Neuronal stem cell (in vitro differentiated cells): ENCODE results near the gene COL11A2.

Experiments
- DNase-seq: peaks from one replicate; pipeline ENCODE4 v3.0.0-alpha.2; 2013; ENCODE audit warnings: low spot score
- H2AFZ ChIP-seq: one replicate; pipeline ENCODE4 v1.6.1; 2013; ENCODE audit warnings: mild to moderate bottlenecking, low read length, inconsistent platforms
- H2AK5ac ChIP-seq: 2 replicates; pipeline ENCODE4 v1.6.1; 2013; ENCODE audit warnings: low read depth, mild to moderate bottlenecking, inconsistent platforms, low read length, moderate library complexity, mixed read lengths
- H2BK120ac ChIP-seq: 2 replicates; pipeline ENCODE4 v1.6.1; 2013; ENCODE audit warnings: low read depth, mild to moderate bottlenecking, inconsistent platforms, low read length, moderate library complexity, mixed read lengths
- H2BK12ac ChIP-seq: one replicate; pipeline ENCODE4 v1.6.1; 2013; ENCODE audit warnings: low read length, inconsistent platforms
- H2BK15ac ChIP-seq: 2 replicates; pipeline ENCODE4 v1.6.1; 2013; ENCODE audit warnings: mild to moderate bottlenecking, low read length, inconsistent platforms, mixed read lengths
- H2BK5ac ChIP-seq: one replicate; pipeline ENCODE4 v1.6.1; 2013; ENCODE audit warnings: inconsistent platforms, mild to moderate bottlenecking, low read length, moderate library complexity
- H3K14ac ChIP-seq: one replicate; pipeline ENCODE4 v1.6.1; 2013; ENCODE audit warnings: low read length, inconsistent platforms
- H3K18ac ChIP-seq: 2 replicates; pipeline ENCODE4 v1.6.1; 2013; ENCODE audit warnings: low read length, inconsistent platforms
- H3K23ac ChIP-seq: 2 replicates; pipeline ENCODE4 v1.6.1; 2013; ENCODE audit warnings: low read depth, mild to moderate bottlenecking, mixed read lengths, low read length, inconsistent platforms; ENCODE audit not compliant: poor library complexity
- H3K27ac ChIP-seq: replicated peaks from 3 replicates; pipeline ENCODE4 v1.5.1; 2013; ENCODE audit warnings: low read length, inconsistent platforms
- H3K27me3 ChIP-seq, 3 experiments: 2 replicates each; pipeline ENCODE4 v1.6.1; 2013; ENCODE audit warnings: low read length in 3 of 3, mild to moderate bottlenecking in 2 of 3, inconsistent platforms in 1 of 3, low read depth in 1 of 3, mixed read lengths in 1 of 3, moderate library complexity in 1 of 3; ENCODE audit not compliant: control insufficient read depth in 3 of 3, insufficient read depth in 3 of 3
- H3K36me3 ChIP-seq, 2 donors: replicated peaks in 1 of 2; 2 replicates each; pipeline ENCODE4 v1.6.1; 2013; ENCODE audit warnings: low read length in 2 of 2; ENCODE audit not compliant: control insufficient read depth in 2 of 2, insufficient read depth in 2 of 2
- H3K4ac ChIP-seq: 2 replicates; pipeline ENCODE4 v1.6.1; 2013; ENCODE audit warnings: inconsistent platforms, mild to moderate bottlenecking, low read length, moderate library complexity
- H3K4me1 ChIP-seq, 2 donors: 1 replicate in 1 of 2; 2 replicates in 1 of 2; pipeline ENCODE4 v1.6.1; 2013; ENCODE audit warnings: low read length in 2 of 2, low read depth in 1 of 2; ENCODE audit not compliant: control insufficient read depth in 2 of 2, insufficient read depth in 1 of 2
- H3K4me2 ChIP-seq: one replicate; pipeline ENCODE4 v1.6.1; 2013; ENCODE audit warnings: mild to moderate bottlenecking, low read length, inconsistent platforms; ENCODE audit not compliant: insufficient read depth, poor library complexity, severe bottlenecking
- H3K4me3 ChIP-seq, 2 donors: 2 replicates each; pipeline ENCODE4 v1.5.1; 2013; ENCODE audit warnings: low read length in 2 of 2, mild to moderate bottlenecking in 2 of 2, inconsistent platforms in 1 of 2, moderate library complexity in 1 of 2
- H3K79me1 ChIP-seq: one replicate; pipeline ENCODE4 v1.6.1; 2013; ENCODE audit warnings: low read depth, mild to moderate bottlenecking, inconsistent platforms, low read length, moderate library complexity
- H3K9ac ChIP-seq: one replicate; pipeline ENCODE4 v1.6.1; 2013; ENCODE audit warnings: mild to moderate bottlenecking, low read depth, low read length, inconsistent platforms; ENCODE audit not compliant: poor library complexity
- H3K9me3 ChIP-seq, 2 donors: replicated peaks in 1 of 2; 2 replicates each; pipeline versions ENCODE3 to v1.6.1; 2013; ENCODE audit warnings: low read length in 2 of 2, mild to moderate bottlenecking in 2 of 2, inconsistent platforms in 1 of 2, low read depth in 1 of 2, mixed read lengths in 1 of 2, moderate library complexity in 1 of 2; ENCODE audit not compliant: control insufficient read depth in 2 of 2, insufficient read depth in 1 of 2
- H4K8ac ChIP-seq: one replicate; pipeline ENCODE4 v1.6.1; 2013; ENCODE audit warnings: low read depth, mild to moderate bottlenecking, inconsistent platforms, low read length, moderate library complexity
- H4K91ac ChIP-seq: one replicate; pipeline ENCODE4 v1.6.1; 2013; ENCODE audit warnings: low read length, low read depth, mild to moderate bottlenecking, inconsistent platforms; ENCODE audit not compliant: poor library complexity
- WGBS, 2 donors: extraction: QIAGEN DNeasy Blood & Tissue Kit; methylation state at CpG; one replicate each; pipeline ENCODE4 v1.1.7; 2013; ENCODE audit warnings: missing lambda C conversion rate in 2 of 2, mixed read lengths in 1 of 2; ENCODE audit not compliant: insufficient read length in 2 of 2, insufficient replicate concordance in 1 of 2; ENCODE audit errors: extremely low coverage in 2 of 2; 5-methylcytosine and 5-hydroxymethylcytosine counted together

The COL11A2 gene

GRCh38 chr6:33163540-33163939 is 28.7 kb downstream of the COL11A2 start:
- WGBS, 2 donors = no CpG with 5 or more reads among the region's 10 CpGs
- no peaks in the 10 kb centered on the region for H3K36me3 ChIP-seq
- no peak overlapping the region for H3K9ac ChIP-seq

GRCh38 chr6:33161354-33162331 is 30.6 kb downstream of the COL11A2 start:
- Histone ChIP-seq H2AK5ac (peak overlapping the region; percentile 89), H3K36me3 (no peaks in the 10 kb centered on the region), H3K23ac (peak overlapping the region; percentile 81), H4K91ac (no peak overlapping the region), H3K9ac (peak overlapping the region; percentile 85), H3K27ac (no peak overlapping the region), H3K27me3 (peaks cover 0 to 25% (median 10%) of the 10 kb centered on the region in 3 experiments), H3K18ac (peak overlapping the region; percentile 96), H3K4me3 (peak overlapping the region; percentile 29 to 76), H2BK12ac (peak overlapping the region; percentile 95), H4K8ac (peak overlapping the region; percentile 94), H2BK120ac (peak overlapping the region; percentile 67), H2AFZ (peak overlapping the region; percentile 91), H3K4ac (peak overlapping the region; percentile 93), H3K14ac (peak overlapping the region; percentile 65), H3K4me1 (peaks cover 0 to 7% of the 10 kb centered on the region in 2 donors), H3K4me2 (peak overlapping the region; percentile 90), H2BK5ac (peak overlapping the region; percentile 49), H3K9me3 (no peaks in the 10 kb centered on the region), H3K79me1 (no peaks in the 10 kb centered on the region), H2BK15ac (peak overlapping the region; percentile 32)
- WGBS, 2 donors = no CpG with 5 or more reads among the region's 58 CpGs
- peak; percentile 70 for DNase-seq

More at GRCh38 chr6:33163540-33163939, 28.7 kb downstream of the COL11A2 start:
- Histone ChIP-seq H3K4me3 (no peak overlapping the region), H2AK5ac (peak overlapping the region; percentile 24), H3K4me1 (peaks cover 0 to 7% of the 10 kb centered on the region in 2 donors), H3K4me2 (no peak overlapping the region), H2BK12ac (no peak overlapping the region), H4K8ac (no peak overlapping the region), H3K27me3 (peaks cover 0 to 21% (median 10%) of the 10 kb centered on the region in 3 experiments), H4K91ac (no peak overlapping the region), H3K4ac (no peak overlapping the region), H2BK15ac (peak overlapping the region; percentile 64), H3K79me1 (no peaks in the 10 kb centered on the region), H3K9me3 (no peaks in the 10 kb centered on the region), H3K27ac (no peak overlapping the region), H2AFZ (no peak overlapping the region), H2BK5ac (no peak overlapping the region), H2BK120ac (no peak overlapping the region), H3K23ac (peak overlapping the region; percentile 85), H3K18ac (peak overlapping the region; percentile 15), H3K14ac (peak overlapping the region; percentile 76)
- no peak for DNase-seq

GRCh38 chr6:33160728-33161344 is 31.4 kb downstream of the COL11A2 start:
- Histone ChIP-seq H3K27me3 (peaks cover 0 to 25% (median 10%) of the 10 kb centered on the region in 3 experiments), H3K14ac (no peak overlapping the region), H3K18ac (no peak overlapping the region), H3K27ac (no peak overlapping the region), H3K9me3 (no peaks in the 10 kb centered on the region), H4K8ac (no peak overlapping the region), H3K23ac (no peak overlapping the region), H3K4me3 (no peak overlapping the region), H4K91ac (no peak overlapping the region), H2BK12ac (no peak overlapping the region), H2AFZ (peak overlapping the region; percentile 91), H2AK5ac (no peak overlapping the region), H2BK120ac (no peak overlapping the region), H3K4me2 (no peak overlapping the region), H3K9ac (no peak overlapping the region), H3K36me3 (no peaks in the 10 kb centered on the region), H2BK15ac (no peak overlapping the region), H3K4ac (no peak overlapping the region), H3K79me1 (no peaks in the 10 kb centered on the region), H3K4me1 (peaks cover 0 to 7% of the 10 kb centered on the region in 2 donors), H2BK5ac (peak overlapping the region; percentile 49)
- WGBS, 2 donors = no CpG with 5 or more reads among the region's 13 CpGs
- no peak for DNase-seq

GRCh38 chr6:33160096-33160495 is 32.2 kb downstream of the COL11A2 start:
- Histone ChIP-seq H4K8ac (no peak overlapping the region), H3K79me1 (no peaks in the 10 kb centered on the region), H3K9me3 (no peaks in the 10 kb centered on the region), H3K4me1 (peaks cover 0 to 7% of the 10 kb centered on the region in 2 donors), H2AK5ac (no peak overlapping the region), H3K18ac (no peak overlapping the region), H2BK15ac (no peak overlapping the region), H3K9ac (no peak overlapping the region), H3K23ac (no peak overlapping the region), H3K27me3 (peaks cover 0 to 27% (median 10%) of the 10 kb centered on the region in 3 experiments), H4K91ac (no peak overlapping the region), H2BK12ac (no peak overlapping the region), H3K36me3 (no peaks in the 10 kb centered on the region), H2AFZ (no peak overlapping the region), H2BK5ac (no peak overlapping the region), H3K27ac (no peak overlapping the region), H3K14ac (no peak overlapping the region), H3K4me3 (no peak overlapping the region), H3K4me2 (no peak overlapping the region), H3K4ac (no peak overlapping the region), H2BK120ac (no peak overlapping the region)
- no peak for DNase-seq
- WGBS, 2 donors = no CpG with 5 or more reads among the region's 11 CpGs
